GM10248 (cell line): ENCODE results near the gene CALN1.

Experiments
- CTCF ChIA-PET: fragments of 300-600 bp; sonication (Branson Sonifier 250); formaldehyde crosslinking; extraction: SDS; loops from one replicate; lab custom pipeline; 2021; ENCODE audit warnings: antibody characterized with exemption; lab: Yijun Ruan, JAX
- POLR2A ChIA-PET: fragments of 350-650 bp; sonication (Branson Sonifier 250); formaldehyde crosslinking; extraction: SDS; loops from one replicate; lab custom pipeline; 2020; ENCODE audit warnings: antibody characterized with exemption; lab: Yijun Ruan, JAX
- DNase-seq: peaks from one replicate; pipeline ENCODE4 v3.0.0; 2012; ENCODE audit errors: extremely low spot score
- TF ChIP-seq, protein P1 (sequence below): IDR thresholded peaks from 2 replicates; pipeline ENCODE4 v1.5.1; 2012; ENCODE audit warnings: mild to moderate bottlenecking, low read depth; ENCODE audit errors: extremely low read depth, missing control alignments, control extremely low read depth

Gene CALN1

DNA sequence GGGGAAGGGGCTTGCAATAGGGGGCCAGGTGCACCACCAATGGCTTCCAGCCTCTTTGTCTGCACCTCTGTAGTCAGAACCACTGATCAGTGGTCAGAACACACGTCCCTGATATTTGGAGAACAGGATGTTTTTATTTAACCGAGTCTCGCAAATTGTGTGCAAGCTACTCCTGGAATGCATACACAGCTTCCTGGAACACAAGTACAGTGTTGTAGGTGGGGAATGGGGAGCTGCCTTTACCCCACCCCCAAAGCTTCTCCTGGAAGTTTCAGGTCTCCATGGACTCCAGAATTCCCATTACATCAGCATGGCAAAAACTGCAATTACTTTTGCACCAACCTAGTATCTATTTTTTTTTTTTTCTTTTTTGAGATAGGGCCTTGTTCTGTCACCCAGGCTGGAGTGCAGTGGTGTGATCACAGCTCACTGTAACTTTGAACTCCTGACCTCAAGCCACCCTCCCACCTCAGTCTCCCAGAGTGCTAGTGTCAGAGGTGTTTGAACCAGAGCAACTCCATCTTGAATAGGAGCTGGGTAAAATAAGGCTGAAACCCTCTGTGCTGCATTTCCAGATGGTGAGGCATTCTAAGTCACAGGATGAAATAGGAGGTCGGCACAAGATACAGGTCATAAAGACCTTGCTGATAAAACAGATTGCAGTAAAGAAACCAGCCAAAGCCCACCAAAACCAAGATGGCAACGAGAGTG, 374.0 kb downstream of the CALN1 start:
- TF ChIP-seq, protein P1, sequence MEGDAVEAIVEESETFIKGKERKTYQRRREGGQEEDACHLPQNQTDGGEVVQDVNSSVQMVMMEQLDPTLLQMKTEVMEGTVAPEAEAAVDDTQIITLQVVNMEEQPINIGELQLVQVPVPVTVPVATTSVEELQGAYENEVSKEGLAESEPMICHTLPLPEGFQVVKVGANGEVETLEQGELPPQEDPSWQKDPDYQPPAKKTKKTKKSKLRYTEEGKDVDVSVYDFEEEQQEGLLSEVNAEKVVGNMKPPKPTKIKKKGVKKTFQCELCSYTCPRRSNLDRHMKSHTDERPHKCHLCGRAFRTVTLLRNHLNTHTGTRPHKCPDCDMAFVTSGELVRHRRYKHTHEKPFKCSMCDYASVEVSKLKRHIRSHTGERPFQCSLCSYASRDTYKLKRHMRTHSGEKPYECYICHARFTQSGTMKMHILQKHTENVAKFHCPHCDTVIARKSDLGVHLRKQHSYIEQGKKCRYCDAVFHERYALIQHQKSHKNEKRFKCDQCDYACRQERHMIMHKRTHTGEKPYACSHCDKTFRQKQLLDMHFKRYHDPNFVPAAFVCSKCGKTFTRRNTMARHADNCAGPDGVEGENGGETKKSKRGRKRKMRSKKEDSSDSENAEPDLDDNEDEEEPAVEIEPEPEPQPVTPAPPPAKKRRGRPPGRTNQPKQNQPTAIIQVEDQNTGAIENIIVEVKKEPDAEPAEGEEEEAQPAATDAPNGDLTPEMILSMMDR: no peak
- CTCF ChIA-PET: no interaction called here

GRCh38 chr7:72037516-72037915, 374.6 kb downstream of the CALN1 start:
- TF ChIP-seq, protein P1: no peak
- DNase-seq: no peak
- ChIA-PET CTCF (no interaction called here), POLR2A (no interaction called here)

More for the DNA sequence above, 374.0 kb downstream of the CALN1 start:
- POLR2A ChIA-PET: no interaction called here
- DNase-seq: no peak

- DNase-seq: no peak
- ChIA-PET CTCF (no interaction called here), POLR2A (no interaction called here)
- TF ChIP-seq, protein P1: no peak
Measured at GRCh38 chr7:72035266-72035665, 376.9 kb downstream of the CALN1 start.

DNA sequence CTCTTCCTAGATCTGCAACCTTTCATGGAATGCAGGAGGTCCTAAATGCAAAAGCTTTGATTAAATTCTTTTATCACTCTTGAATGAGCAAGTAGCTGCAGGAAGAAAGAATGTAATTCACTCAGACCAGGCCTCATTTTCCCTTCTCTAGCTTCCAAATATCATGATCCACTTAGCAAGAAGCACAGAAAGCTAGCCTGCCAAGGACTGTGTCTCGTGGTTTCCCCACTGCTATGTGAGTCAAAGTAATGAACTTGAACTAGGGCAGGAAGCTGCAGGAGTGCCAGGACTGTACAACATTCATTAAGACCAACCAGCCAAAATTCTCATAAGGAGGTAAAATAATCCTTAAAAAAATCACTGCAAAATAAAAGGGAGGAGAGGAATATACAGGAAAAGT, 379.2 kb downstream of the CALN1 start:
- no peak for DNase-seq
- ChIA-PET CTCF (interaction anchor here (1.4 kb wide), 1 partner anchor 9 kb away, joined by 4 read pairs; no protein-coding TSS in a partner anchor), POLR2A (no interaction called here)
- TF ChIP-seq, protein P1: no peak

DNA sequence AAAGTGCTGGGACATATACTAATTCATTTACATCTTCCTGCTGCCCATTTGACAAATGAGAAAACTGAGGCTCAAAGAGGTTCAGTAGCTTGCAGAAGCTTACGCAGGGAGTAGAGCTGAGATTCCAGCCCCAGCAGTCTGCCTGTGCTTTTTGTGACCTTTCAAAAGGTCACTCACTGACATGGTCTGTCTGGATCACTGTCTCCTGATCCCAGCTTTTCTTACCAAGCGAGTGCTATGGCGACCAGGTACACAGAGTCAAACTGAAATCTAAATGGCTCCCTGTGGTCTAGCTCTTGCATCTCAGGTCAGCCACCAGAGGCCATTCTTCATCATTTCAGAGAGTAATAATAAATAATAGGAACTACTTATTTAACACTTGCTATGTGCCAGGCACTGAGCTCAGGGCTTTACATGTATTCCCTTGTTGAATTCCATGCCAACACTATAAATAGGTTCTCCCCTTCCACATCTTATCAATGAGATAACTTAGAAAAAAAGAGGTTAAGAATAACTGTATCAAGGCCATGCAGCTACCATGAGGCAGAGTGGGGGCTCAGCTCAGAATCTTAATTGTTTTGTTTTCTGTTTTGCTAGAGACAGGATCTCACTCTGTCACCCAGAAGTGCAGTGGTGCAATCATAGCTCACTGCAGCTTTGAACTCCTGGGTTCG, 381.0 kb downstream of the CALN1 start:
- CTCF ChIA-PET: interaction anchor here (0.8 to 1.2 kb wide), 4 partner anchors 8 to 26 kb away, joined by 3 read pairs; no protein-coding TSS in a partner anchor
- DNase-seq: no peak
- TF ChIP-seq, protein P1: no peak
- POLR2A ChIA-PET: no interaction called here

DNA sequence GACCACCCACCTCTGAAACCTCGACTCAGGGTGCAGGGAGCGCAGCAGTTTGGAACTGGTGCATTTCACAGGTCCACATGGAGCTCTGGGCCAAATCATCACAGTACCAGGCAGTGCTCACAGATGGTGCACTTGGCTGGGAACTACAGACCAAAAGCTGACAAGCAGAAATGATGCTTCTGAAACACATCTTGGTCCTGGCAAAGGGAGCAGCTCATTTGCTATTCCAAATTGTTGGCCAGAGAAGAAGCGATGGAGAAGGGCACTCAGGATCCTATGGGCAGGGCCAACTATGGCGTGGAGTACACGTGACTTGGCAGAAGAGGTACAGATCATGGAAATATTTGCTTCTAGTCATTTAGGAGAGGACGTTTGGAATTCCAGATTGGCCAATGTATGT, 383.9 kb downstream of the CALN1 start:
- ChIA-PET POLR2A (no interaction called here), CTCF (no interaction called here)
- TF ChIP-seq, protein P1: no peak
- DNase-seq: no peak
